ENCODE data around the gene UBE2G2. TPM values are rescaled to one million over a fixed set of nuclear protein-coding genes. Genes with fewer than 3 reads are reported as not detected.

The UBE2G2 gene
- total RNA-seq, 3 donors from 2014 or later: 64.2 to 85.4 (median 66.8) TPM

GRCh38 chr21:44848821-44849521, 47.4 kb upstream of the UBE2G2 start:
- no peak for TF ChIP-seq CTCF (IDR thresholded peaks at IDR 0.05)
- Histone ChIP-seq H3K4me1 (ENCODE audit: low read depth) (peaks cover 71% of the 10 kb centered on the region), H3K9me3 (no peaks in the 10 kb centered on the region), H3K36me3 (ENCODE audit: low read depth) (peaks cover 10% of the 10 kb centered on the region), H3K4me3 (no peak overlapping the region)
- DNase-seq (peak in 1 of 3 donors; percentile 52), ATAC-seq (no peak)
- intact Hi-C loops (cut with DNase I, micrococcal nuclease): no loop called here

- peak in 1 of 3 donors; percentile 42 for DNase-seq
- ATAC-seq: no peak
- no peak overlapping the region for H3K4me3 ChIP-seq
- H3K36me3 ChIP-seq (ENCODE audit: low read depth): peaks cover 10% of the 10 kb centered on the region
- intact Hi-C loops (cut with DNase I, micrococcal nuclease): no loop called here
- H3K4me1 ChIP-seq (ENCODE audit: low read depth): peaks cover 56% of the 10 kb centered on the region
- TF ChIP-seq CTCF (IDR thresholded peaks at IDR 0.05): no peak
- H3K9me3 ChIP-seq: no peaks in the 10 kb centered on the region
These were observed 45.8 kb upstream of the UBE2G2 start for GRCh38 chr21:44847261-44848056.

- no peak overlapping the region for H3K4me3 ChIP-seq
- peaks cover 54% of the 10 kb centered on the region for H3K4me1 ChIP-seq (ENCODE audit: low read depth)
- intact Hi-C loops (cut with DNase I, micrococcal nuclease): no loop called here
- peaks cover 10% of the 10 kb centered on the region for H3K36me3 ChIP-seq (ENCODE audit: low read depth)
- ATAC-seq (peak; percentile 44), DNase-seq (peak; percentile 52 to 81 (median 69))
- H3K9me3 ChIP-seq: no peaks in the 10 kb centered on the region
- no peak for TF ChIP-seq CTCF (IDR thresholded peaks at IDR 0.05)
These were observed 45.1 kb upstream of the UBE2G2 start for GRCh38 chr21:44846485-44847260.

- no peak for ATAC-seq
These were observed 44.5 kb upstream of the UBE2G2 start for GRCh38 chr21:44846224-44846484.

More at GRCh38 chr21:44846224-44846484, 44.5 kb upstream of the UBE2G2 start:
- intact Hi-C loops (cut with DNase I, micrococcal nuclease): no loop called here
- H3K4me1 ChIP-seq (ENCODE audit: low read depth): peaks cover 52% of the 10 kb centered on the region
- no peak for TF ChIP-seq CTCF (IDR thresholded peaks at IDR 0.05)
- no peak overlapping the region for H3K4me3 ChIP-seq
- DNase-seq: no peak
- H3K36me3 ChIP-seq (ENCODE audit: low read depth): peaks cover 8% of the 10 kb centered on the region
- no peaks in the 10 kb centered on the region for H3K9me3 ChIP-seq
